Neural cell (in vitro differentiated cells): ENCODE data around the gene CACNA2D2. TPM values are rescaled to one million over a fixed set of nuclear protein-coding genes. Genes with fewer than 3 reads are reported as not detected.

Source experiments
- H2AFZ ChIP-seq: fragments of 200-600, 300-800 bp; sonication (generic), shearing (Covaris generic); 2 replicates; pipeline ENCODE4 v1.6.0; 2014; ENCODE audit warnings: low read depth, mild to moderate bottlenecking, antibody characterized with exemption, low read length, moderate library complexity
- H3F3A ChIP-seq: fragments of 200-600 bp; shearing (Covaris generic); 2 replicates; pipeline ENCODE4 v1.6.1; 2016; ENCODE audit warnings: mild to moderate bottlenecking, moderate library complexity, mixed read lengths, antibody characterized with exemption, low read length; ENCODE audit not compliant: insufficient read depth, poor library complexity, severe bottlenecking
- H3K27ac ChIP-seq: fragments of 200-600, 300-800 bp; sonication (generic), shearing (Covaris generic); 2 replicates; pipeline ENCODE4 v1.5.1; 2014; ENCODE audit warnings: mild to moderate bottlenecking, low read length, moderate library complexity
- H3K27me3 ChIP-seq: fragments of 300-800, 200-600 bp; sonication (generic), shearing (Covaris generic); 2 replicates; pipeline ENCODE4 v1.6.0; 2014; ENCODE audit warnings: mild to moderate bottlenecking, low read depth, low read length, moderate library complexity; ENCODE audit not compliant: insufficient read depth
- H3K36me3 ChIP-seq: fragments of 300-800, 200-600 bp; sonication (generic), shearing (Covaris generic); 2 replicates; pipeline ENCODE4 v1.5.1; 2014; ENCODE audit warnings: mild to moderate bottlenecking, antibody characterized with exemption, low read length, moderate library complexity; ENCODE audit not compliant: insufficient read depth
- H3K4me2 ChIP-seq: fragments of 300-800, 200-600 bp; sonication (generic), shearing (Covaris generic); 2 replicates; pipeline ENCODE4 v1.6.0; 2014; ENCODE audit warnings: mild to moderate bottlenecking, low read length
- H3K4me3 ChIP-seq: fragments of 300-800, 200-600 bp; sonication (generic), shearing (Covaris generic); 2 replicates; pipeline ENCODE4 v1.5.1; 2014; ENCODE audit warnings: mild to moderate bottlenecking, low read length, moderate library complexity
- H3K79me2 ChIP-seq: fragments of 200-600 bp; shearing (Covaris generic); replicated peaks from 2 replicates; pipeline ENCODE4 v1.6.0; 2014; ENCODE audit warnings: mild to moderate bottlenecking, low read length, moderate library complexity; ENCODE audit not compliant: insufficient read depth
- H3K9ac ChIP-seq: fragments of 300-800, 200-600 bp; sonication (generic), shearing (Covaris generic); 2 replicates; pipeline ENCODE4 v1.6.1; 2016; ENCODE audit warnings: mild to moderate bottlenecking, low read length, mixed read lengths
- H3K9me2 ChIP-seq: fragments of 200-600 bp; shearing (Covaris generic); 2 replicates; pipeline ENCODE4 v1.6.1; 2016; ENCODE audit warnings: mild to moderate bottlenecking, low read length, mixed read lengths; ENCODE audit not compliant: insufficient read depth
- H3K9me3 ChIP-seq: fragments of 200-600, 300-800 bp; sonication (generic), shearing (Covaris generic); 2 replicates; pipeline ENCODE4 v1.6.1; 2016; ENCODE audit warnings: mild to moderate bottlenecking, mixed run types, low read length, moderate library complexity, mixed read lengths
- H4K20me1 ChIP-seq: fragments of 200-600 bp; shearing (Covaris generic); 2 replicates; pipeline ENCODE4 v1.6.1; 2016; ENCODE audit warnings: mild to moderate bottlenecking, mixed run types; ENCODE audit not compliant: insufficient read depth
- EP300 ChIP-seq: fragments of 450-650 bp; conservative IDR thresholded peaks from 2 replicates; pipeline ENCODE4 v1.6.1; 2014; ENCODE audit warnings: antibody characterized with exemption, mild to moderate bottlenecking, moderate library complexity; ENCODE audit not compliant: poor library complexity, severe bottlenecking
- EZH2 ChIP-seq: fragments of 200-600, 300-800 bp; shearing (Covaris generic), sonication (generic); IDR thresholded peaks from 2 replicates; pipeline ENCODE4 v1.6.1; 2014; ENCODE audit warnings: antibody characterized with exemption, low read length, borderline replicate concordance, mild to moderate bottlenecking; ENCODE audit not compliant: insufficient read depth, poor library complexity, severe bottlenecking
- MXI1 ChIP-seq: fragments of 450-650 bp; conservative IDR thresholded peaks from 2 replicates; pipeline ENCODE4 v1.6.1; 2014; ENCODE audit warnings: antibody characterized with exemption, mild to moderate bottlenecking; ENCODE audit not compliant: poor library complexity, severe bottlenecking
- POLR2AphosphoS5 ChIP-seq: IDR thresholded peaks from 2 replicates; pipeline ENCODE4 v1.6.1; 2012
- RAD21 ChIP-seq: fragments of 450-650 bp; conservative IDR thresholded peaks from 2 replicates; pipeline ENCODE4 v1.6.1; 2014; ENCODE audit warnings: antibody characterized with exemption, mild to moderate bottlenecking, moderate library complexity
- REST ChIP-seq: IDR thresholded peaks from 2 replicates; pipeline ENCODE4 v1.6.1; 2012; ENCODE audit warnings: borderline replicate concordance
- SMC3 ChIP-seq: fragments of 450-650 bp; conservative IDR thresholded peaks from 2 replicates; pipeline ENCODE4 v1.6.1; 2014; ENCODE audit warnings: antibody characterized with exemption, mild to moderate bottlenecking, moderate library complexity; ENCODE audit not compliant: poor library complexity
- TAF1 ChIP-seq: IDR thresholded peaks from 2 replicates; pipeline ENCODE4 v1.6.1; 2012; ENCODE audit warnings: low read depth
- polyA plus RNA-seq: library from polyadenylated mRNA; depleted of rRNA; stranded (reverse); fragments of >200 nt; gene quantifications from 2 replicates; pipeline ENCODE4 v1.2.3, GENCODE V29; 2014
- TF ChIP-seq, protein P1 (sequence below): fragments of 450-650 bp; IDR thresholded peaks from 2 replicates; pipeline ENCODE4 v1.5.1; 2014; ENCODE audit warnings: antibody characterized with exemption, mild to moderate bottlenecking, moderate library complexity; ENCODE audit not compliant: poor library complexity, severe bottlenecking

The CACNA2D2 gene
- polyA plus RNA-seq, 1 donor from 2014 or later, result 7.8 TPM

DNA sequence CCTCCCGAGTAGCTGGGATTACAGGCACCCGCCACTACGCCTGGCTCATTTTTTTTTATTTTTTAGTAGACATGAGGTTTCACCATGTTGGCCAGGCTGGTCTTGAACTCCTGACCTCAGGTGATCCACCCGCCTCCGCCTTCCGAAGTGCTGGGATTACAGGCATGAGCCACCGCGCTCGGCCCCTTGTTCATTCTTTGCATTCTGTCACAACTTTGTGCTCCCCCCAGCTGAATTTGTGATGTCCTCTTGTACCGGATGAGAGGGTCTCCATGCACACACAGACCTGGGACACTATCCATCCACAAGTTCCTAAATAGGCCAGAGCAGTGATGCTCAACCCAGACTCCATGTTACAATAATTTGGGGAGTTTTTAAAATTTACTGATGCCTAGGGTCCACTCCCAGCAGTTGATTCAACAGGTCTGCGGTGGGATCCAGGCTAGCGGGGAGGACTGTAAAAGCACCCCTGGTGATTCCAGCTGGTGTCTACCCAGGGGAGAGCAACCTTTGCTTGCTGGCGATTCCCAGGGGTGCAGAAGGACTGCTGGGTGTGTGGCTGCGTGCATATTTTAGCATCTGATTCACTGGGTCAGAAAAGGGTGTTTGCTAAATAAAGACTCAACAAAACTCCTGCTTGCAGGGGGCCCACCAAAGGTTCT lies 163.8 kb downstream of the CACNA2D2 start:
- peaks cover 19% of the 10 kb centered on the region for H3K79me2 ChIP-seq
- H3K4me2 ChIP-seq, result no peak overlapping the region
- TF ChIP-seq REST (no peak), MXI1 (no peak), EP300 (no peak), POLR2AphosphoS5 (no peak), TAF1 (no peak), SMC3 (no peak), RAD21 (no peak), EZH2 (no peak)
- TF ChIP-seq, protein P1, sequence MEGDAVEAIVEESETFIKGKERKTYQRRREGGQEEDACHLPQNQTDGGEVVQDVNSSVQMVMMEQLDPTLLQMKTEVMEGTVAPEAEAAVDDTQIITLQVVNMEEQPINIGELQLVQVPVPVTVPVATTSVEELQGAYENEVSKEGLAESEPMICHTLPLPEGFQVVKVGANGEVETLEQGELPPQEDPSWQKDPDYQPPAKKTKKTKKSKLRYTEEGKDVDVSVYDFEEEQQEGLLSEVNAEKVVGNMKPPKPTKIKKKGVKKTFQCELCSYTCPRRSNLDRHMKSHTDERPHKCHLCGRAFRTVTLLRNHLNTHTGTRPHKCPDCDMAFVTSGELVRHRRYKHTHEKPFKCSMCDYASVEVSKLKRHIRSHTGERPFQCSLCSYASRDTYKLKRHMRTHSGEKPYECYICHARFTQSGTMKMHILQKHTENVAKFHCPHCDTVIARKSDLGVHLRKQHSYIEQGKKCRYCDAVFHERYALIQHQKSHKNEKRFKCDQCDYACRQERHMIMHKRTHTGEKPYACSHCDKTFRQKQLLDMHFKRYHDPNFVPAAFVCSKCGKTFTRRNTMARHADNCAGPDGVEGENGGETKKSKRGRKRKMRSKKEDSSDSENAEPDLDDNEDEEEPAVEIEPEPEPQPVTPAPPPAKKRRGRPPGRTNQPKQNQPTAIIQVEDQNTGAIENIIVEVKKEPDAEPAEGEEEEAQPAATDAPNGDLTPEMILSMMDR, result no peak
- H3K9ac ChIP-seq, result no peak overlapping the region
- no peaks in the 10 kb centered on the region for H3F3A ChIP-seq
- no peak overlapping the region for H2AFZ ChIP-seq
- no peak overlapping the region for H3K27ac ChIP-seq
- H3K36me3 ChIP-seq, result no peaks in the 10 kb centered on the region
- H3K9me3 ChIP-seq, result no peaks in the 10 kb centered on the region
- H4K20me1 ChIP-seq, result no peaks in the 10 kb centered on the region
- H3K4me3 ChIP-seq, result no peak overlapping the region
- H3K27me3 ChIP-seq, result peaks cover 33% of the 10 kb centered on the region
- no peaks in the 10 kb centered on the region for H3K9me2 ChIP-seq

- no peak overlapping the region for H3K4me2 ChIP-seq
- H3K36me3 ChIP-seq, result no peaks in the 10 kb centered on the region
- H3K9me3 ChIP-seq, result no peaks in the 10 kb centered on the region
- H3K27me3 ChIP-seq, result peaks cover 32% of the 10 kb centered on the region
- H4K20me1 ChIP-seq, result no peaks in the 10 kb centered on the region
- no peak overlapping the region for H3K4me3 ChIP-seq
- H3K79me2 ChIP-seq, result peaks cover 24% of the 10 kb centered on the region
- no peak overlapping the region for H3K9ac ChIP-seq
- TF ChIP-seq MXI1 (no peak), TAF1 (no peak), REST (no peak), EZH2 (no peak), EP300 (no peak), POLR2AphosphoS5 (no peak), RAD21 (no peak), SMC3 (no peak)
- TF ChIP-seq, protein P1, result no peak
- no peak overlapping the region for H3K27ac ChIP-seq
- H2AFZ ChIP-seq, result no peak overlapping the region
- no peaks in the 10 kb centered on the region for H3K9me2 ChIP-seq
- H3F3A ChIP-seq, result no peaks in the 10 kb centered on the region
These were observed 164.5 kb downstream of the CACNA2D2 start for GRCh38 chr3:50338965-50339364.
